Measurements from ENCODE around the gene KRTAP5-7.

KRTAP5-7 gene

DNA sequence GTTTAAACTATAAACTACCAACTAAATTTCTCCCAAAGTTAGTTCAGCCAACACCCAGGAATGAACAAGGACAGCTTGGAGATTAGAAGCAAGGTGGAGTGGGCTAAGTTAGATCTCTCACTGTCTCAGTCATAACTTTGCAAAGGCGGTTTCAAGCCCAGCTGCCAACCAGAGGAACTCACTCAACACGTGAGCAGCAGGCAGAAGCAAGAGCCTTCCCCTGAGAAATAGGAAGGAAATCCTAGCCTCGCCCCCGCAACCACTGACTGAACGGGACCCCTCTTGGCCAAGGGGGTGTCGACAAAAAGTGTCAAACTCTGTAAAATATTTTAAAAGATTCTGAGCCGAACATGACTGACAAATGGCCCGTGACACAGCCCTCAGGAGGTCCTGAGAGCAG lies 16.8 kb downstream of the KRTAP5-7 start:
- H3K4me3 ChIP-seq (ENCODE audit: low read depth, low read length): no peak overlapping the region
- TF ChIP-seq, protein P1, sequence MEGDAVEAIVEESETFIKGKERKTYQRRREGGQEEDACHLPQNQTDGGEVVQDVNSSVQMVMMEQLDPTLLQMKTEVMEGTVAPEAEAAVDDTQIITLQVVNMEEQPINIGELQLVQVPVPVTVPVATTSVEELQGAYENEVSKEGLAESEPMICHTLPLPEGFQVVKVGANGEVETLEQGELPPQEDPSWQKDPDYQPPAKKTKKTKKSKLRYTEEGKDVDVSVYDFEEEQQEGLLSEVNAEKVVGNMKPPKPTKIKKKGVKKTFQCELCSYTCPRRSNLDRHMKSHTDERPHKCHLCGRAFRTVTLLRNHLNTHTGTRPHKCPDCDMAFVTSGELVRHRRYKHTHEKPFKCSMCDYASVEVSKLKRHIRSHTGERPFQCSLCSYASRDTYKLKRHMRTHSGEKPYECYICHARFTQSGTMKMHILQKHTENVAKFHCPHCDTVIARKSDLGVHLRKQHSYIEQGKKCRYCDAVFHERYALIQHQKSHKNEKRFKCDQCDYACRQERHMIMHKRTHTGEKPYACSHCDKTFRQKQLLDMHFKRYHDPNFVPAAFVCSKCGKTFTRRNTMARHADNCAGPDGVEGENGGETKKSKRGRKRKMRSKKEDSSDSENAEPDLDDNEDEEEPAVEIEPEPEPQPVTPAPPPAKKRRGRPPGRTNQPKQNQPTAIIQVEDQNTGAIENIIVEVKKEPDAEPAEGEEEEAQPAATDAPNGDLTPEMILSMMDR (IDR thresholded peaks at IDR 0.05; ENCODE audit: borderline replicate concordance, insufficient read depth, low read depth, low read length): no peak

DNA sequence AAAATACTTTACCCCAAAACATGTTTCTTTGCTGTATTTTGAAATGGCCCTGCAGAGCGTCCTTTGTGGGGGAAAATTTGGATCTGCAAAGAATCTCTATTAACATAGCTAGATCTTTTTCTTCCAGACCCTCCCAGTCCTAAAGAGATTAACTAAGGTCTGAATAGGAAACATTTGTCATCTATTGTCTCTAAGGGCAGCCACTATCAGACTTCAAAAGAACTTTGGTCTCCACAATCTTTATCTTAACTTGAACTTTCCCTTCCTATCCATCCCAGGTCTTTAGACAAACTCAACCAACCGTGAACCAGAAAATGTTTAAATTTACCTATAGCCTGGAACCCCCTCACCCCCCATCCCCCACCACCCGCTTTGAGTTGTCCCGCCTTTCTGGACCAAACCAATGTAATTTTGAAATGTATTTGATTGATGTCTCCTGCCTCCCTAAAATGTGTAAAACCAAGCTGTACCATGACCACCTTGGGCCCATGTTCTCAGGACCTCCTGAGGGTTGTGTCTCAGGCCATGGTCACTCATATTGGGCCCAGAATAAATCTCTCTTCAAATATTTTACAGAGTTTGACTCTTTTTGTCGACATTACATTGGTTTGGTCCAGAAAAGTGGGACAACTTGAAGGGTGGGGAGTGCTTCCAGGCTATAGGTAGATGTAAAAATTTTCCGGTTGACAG lies 17.6 kb downstream of the KRTAP5-7 start:
- no peak overlapping the region for H3K4me3 ChIP-seq (ENCODE audit: low read depth, low read length)
- TF ChIP-seq, protein P1 (IDR thresholded peaks at IDR 0.05; ENCODE audit: borderline replicate concordance, insufficient read depth, low read depth, low read length): no peak

DNA sequence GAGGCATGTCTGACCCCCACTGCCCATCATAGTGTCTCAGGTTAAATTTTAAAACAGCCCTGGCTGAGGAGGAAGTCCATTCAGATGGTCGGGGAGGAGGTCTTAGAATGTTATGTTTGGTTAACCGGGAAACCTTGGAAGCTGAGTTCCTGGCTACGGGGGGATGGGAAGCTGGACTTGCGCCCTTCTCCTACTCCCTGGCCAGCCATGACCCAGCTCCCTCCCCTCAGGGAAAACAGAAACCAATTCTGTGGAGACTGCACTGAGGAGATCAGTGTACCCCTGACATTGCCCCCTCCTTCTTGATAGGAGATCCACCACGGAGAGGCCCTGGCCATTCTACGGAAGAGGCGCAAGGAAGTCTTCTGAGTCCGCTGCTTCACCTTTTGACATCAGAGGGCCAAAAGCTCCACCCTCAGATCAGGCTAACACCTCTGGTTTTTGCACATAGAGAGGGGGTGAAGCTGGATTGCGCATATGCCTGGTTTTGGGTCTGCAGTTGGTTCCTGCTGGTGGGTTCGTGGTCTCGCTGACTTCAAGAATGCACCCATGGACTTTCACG lies 18.4 kb downstream of the KRTAP5-7 start:
- TF ChIP-seq, protein P1 (IDR thresholded peaks at IDR 0.05; ENCODE audit: borderline replicate concordance, insufficient read depth, low read depth, low read length): no peak

DNA sequence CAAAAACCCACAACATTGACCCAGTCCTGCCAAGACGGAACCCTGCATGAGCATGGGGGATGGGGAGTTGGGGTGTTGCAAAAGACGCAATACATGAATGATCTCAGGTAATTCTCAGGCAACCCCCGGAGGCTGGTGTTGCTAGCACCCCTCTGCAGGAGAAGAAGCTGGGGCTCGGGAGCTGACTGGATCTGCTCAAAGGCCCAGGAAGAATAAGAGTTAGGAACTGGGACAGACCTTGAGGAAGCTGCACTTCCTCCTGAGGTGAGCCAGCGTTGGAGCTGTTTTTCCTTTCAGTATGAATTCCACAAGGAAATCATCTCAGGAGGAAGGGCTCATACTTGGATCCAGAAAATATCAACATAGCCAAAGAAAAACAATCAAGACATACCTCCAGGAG lies 21.1 kb downstream of the KRTAP5-7 start, which contains the start of gene KRTAP5-9:
Gene KRTAP5-9, plus strand, starts transcription at position 301 of the 400 bp plus-strand sequence. CDS start 238 bp downstream, outside the sequence.
- TF ChIP-seq, protein P1 (IDR thresholded peaks at IDR 0.05; ENCODE audit: borderline replicate concordance, insufficient read depth, low read depth, low read length): no peak
- H3K4me3 ChIP-seq (ENCODE audit: low read depth, low read length): no peak within 1 kb of the TSS

More for the DNA sequence above, 18.4 kb downstream of the KRTAP5-7 start:
- H3K4me3 ChIP-seq (ENCODE audit: low read depth, low read length): no peak overlapping the region

DNA sequence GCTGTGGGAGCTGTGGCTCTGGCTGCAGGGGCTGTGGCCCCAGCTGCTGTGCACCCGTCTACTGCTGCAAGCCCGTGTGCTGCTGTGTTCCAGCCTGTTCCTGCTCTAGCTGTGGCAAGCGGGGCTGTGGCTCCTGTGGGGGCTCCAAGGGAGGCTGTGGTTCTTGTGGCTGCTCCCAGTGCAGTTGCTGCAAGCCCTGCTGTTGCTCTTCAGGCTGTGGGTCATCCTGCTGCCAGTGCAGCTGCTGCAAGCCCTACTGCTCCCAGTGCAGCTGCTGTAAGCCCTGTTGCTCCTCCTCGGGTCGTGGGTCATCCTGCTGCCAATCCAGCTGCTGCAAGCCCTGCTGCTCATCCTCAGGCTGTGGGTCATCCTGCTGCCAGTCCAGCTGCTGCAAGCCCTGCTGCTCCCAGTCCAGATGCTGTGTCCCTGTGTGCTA lies 21.7 kb downstream of the KRTAP5-7 start:
- H3K4me3 ChIP-seq (ENCODE audit: low read depth, low read length): no peak overlapping the region
- TF ChIP-seq, protein P1 (IDR thresholded peaks at IDR 0.05; ENCODE audit: borderline replicate concordance, insufficient read depth, low read depth, low read length): no peak

DNA sequence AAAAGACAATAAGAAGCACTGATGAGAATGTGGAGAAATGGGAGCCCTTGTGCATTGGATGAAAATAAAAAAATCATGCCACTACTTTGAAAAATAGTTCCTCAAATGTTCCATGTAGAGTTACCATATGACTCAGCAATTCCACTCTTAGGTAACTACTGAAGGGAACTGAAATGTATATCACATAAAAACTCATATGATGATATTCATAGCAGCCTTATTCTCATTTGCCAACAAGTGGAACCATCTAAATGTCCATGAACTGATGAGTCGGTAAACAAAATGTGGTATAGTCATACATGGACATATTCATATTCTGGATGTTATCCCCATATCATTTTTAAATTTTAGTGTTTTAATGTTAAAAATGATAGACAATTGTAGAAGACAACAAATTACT lies 24.6 kb downstream of the KRTAP5-7 start:
- TF ChIP-seq, protein P1 (IDR thresholded peaks at IDR 0.05; ENCODE audit: borderline replicate concordance, insufficient read depth, low read depth, low read length): no peak
- H3K4me3 ChIP-seq (ENCODE audit: low read depth, low read length): no peak overlapping the region

DNA sequence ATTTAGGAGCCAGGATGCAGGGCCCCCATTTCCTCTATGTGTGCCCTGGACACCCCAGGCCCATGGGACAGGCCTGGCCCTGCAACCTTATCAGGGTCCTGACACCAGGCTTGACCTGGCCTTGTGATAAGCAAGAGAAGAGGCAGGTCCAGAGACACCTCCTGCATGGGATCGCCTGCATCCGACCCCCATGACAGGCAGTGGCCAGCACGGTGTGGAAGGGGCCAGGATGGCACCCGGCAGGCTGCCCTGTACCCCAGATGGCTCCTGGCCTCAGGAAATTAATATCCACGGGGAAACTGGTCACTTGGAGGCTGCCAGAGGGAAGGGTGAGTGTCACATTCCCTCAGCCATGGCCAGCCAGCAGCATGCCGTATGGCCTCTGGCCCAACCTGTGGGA lies 27.9 kb downstream of the KRTAP5-7 start:
- no peak overlapping the region for H3K4me3 ChIP-seq (ENCODE audit: low read depth, low read length)
- TF ChIP-seq, protein P1 (IDR thresholded peaks at IDR 0.05; ENCODE audit: borderline replicate concordance, insufficient read depth, low read depth, low read length): no peak
